Liver (tissue), 9 donors: Measurements from ENCODE around the gene FGF12. TPM values are rescaled to one million over a fixed set of nuclear protein-coding genes. Genes with fewer than 3 reads are reported as not detected.

Experiments
- DNase-seq: peaks from one replicate; pipeline ENCODE4 v3.0.0-alpha.2; 2017; ENCODE audit warnings: low spot score
- H3K27ac ChIP-seq, 2 donors: one replicate each; pipeline ENCODE4 v1.7.0; 2013; ENCODE audit warnings: inconsistent platforms in 2 of 2, low read length in 2 of 2, control low read depth in 1 of 2, low read depth in 1 of 2, mild to moderate bottlenecking in 1 of 2
- H3K27me3 ChIP-seq, 4 donors: one replicate each; pipeline versions ENCODE4 v1.6.1 to v1.7.0; 2013; ENCODE audit warnings: low read length in 3 of 4, inconsistent platforms in 1 of 4, mild to moderate bottlenecking in 1 of 4, moderate library complexity in 1 of 4; ENCODE audit not compliant: control insufficient read depth in 4 of 4, insufficient read depth in 4 of 4
- H3K36me3 ChIP-seq, 4 donors: one replicate each; pipeline versions ENCODE4 v1.6.1 to v1.7.0; 2013; ENCODE audit warnings: low read length in 3 of 4, mild to moderate bottlenecking in 3 of 4, low read depth in 1 of 4, moderate library complexity in 1 of 4; ENCODE audit not compliant: control insufficient read depth in 4 of 4, insufficient read depth in 3 of 4
- H3K4me1 ChIP-seq, 4 donors: one replicate each; pipeline versions ENCODE4 v1.6.1 to v1.7.0; 2013; ENCODE audit warnings: low read length in 3 of 4, mild to moderate bottlenecking in 3 of 4, moderate library complexity in 1 of 4; ENCODE audit not compliant: control insufficient read depth in 4 of 4, insufficient read depth in 4 of 4
- H3K4me3 ChIP-seq, 3 donors: one replicate each; pipeline versions ENCODE4 v1.6.1 to v1.7.0; 2013; ENCODE audit warnings: low read length in 3 of 3, control low read depth in 1 of 3, low read depth in 1 of 3, mild to moderate bottlenecking in 1 of 3
- H3K9ac ChIP-seq, 2 donors: one replicate each; pipeline ENCODE4 v1.7.0; 2013; ENCODE audit warnings: low read length in 2 of 2, mild to moderate bottlenecking in 2 of 2, moderate library complexity in 2 of 2, control low read depth in 1 of 2, low read depth in 1 of 2
- H3K9me3 ChIP-seq, 4 donors: one replicate each; pipeline versions ENCODE4 v1.6.1 to v1.7.0; 2013; ENCODE audit warnings: low read length in 3 of 4; ENCODE audit not compliant: control insufficient read depth in 4 of 4
- ATF3 ChIP-seq: IDR thresholded peaks from 2 replicates; pipeline ENCODE4 v1.6.1; 2016; ENCODE audit warnings: antibody characterized with exemption
- CTCF ChIP-seq: fragments of 150-350 bp; IDR thresholded peaks from 2 replicates; pipeline ENCODE4 v1.5.1; 2017; ENCODE audit warnings: improper control_type of control experiment, low read depth, low read length; ENCODE audit not compliant: missing input control
- EGR1 ChIP-seq, 2 donors: IDR thresholded peaks; 2 replicates each; pipeline ENCODE4 v1.6.1; 2016 to 2018; ENCODE audit warnings: antibody characterized with exemption in 2 of 2, low read depth in 2 of 2
- FOXA1 ChIP-seq: IDR thresholded peaks from 2 replicates; pipeline ENCODE4 v1.6.1; 2016; ENCODE audit warnings: antibody characterized with exemption
- FOXA2 ChIP-seq: IDR thresholded peaks from 2 replicates; pipeline ENCODE4 v1.6.1; 2016; ENCODE audit warnings: antibody characterized with exemption
- GABPA ChIP-seq, 2 donors: IDR thresholded peaks in 1 of 2; conservative IDR thresholded peaks in 1 of 2; 2 replicates each; pipeline ENCODE4 v1.6.1; 2016; ENCODE audit warnings: antibody characterized with exemption in 2 of 2, mild to moderate bottlenecking in 1 of 2, moderate library complexity in 1 of 2
- HNF4A ChIP-seq, 2 donors: conservative IDR thresholded peaks; 2 replicates each; pipeline ENCODE4 v1.6.1; 2016; ENCODE audit warnings: antibody characterized with exemption in 2 of 2, mild to moderate bottlenecking in 2 of 2
- HNF4G ChIP-seq: IDR thresholded peaks from 2 replicates; pipeline ENCODE4 v1.6.1; 2016; ENCODE audit warnings: antibody characterized with exemption
- JUND ChIP-seq, 2 donors: IDR thresholded peaks; 2 replicates each; pipeline ENCODE4 v1.6.1; 2016; ENCODE audit warnings: antibody characterized with exemption in 2 of 2
- MAX ChIP-seq: IDR thresholded peaks from 2 replicates; pipeline ENCODE4 v1.6.1; 2016; ENCODE audit warnings: antibody characterized with exemption
- NR2F2 ChIP-seq: IDR thresholded peaks from 2 replicates; pipeline ENCODE4 v1.6.1; 2016; ENCODE audit warnings: antibody characterized with exemption
- RAD21 ChIP-seq, 2 donors: IDR thresholded peaks; 2 replicates each; pipeline ENCODE4 v1.6.1; 2016; ENCODE audit warnings: antibody characterized with exemption in 2 of 2, mild to moderate bottlenecking in 2 of 2
- REST ChIP-seq: IDR thresholded peaks from 2 replicates; pipeline ENCODE4 v1.6.1; 2016; ENCODE audit warnings: antibody characterized with exemption, mild to moderate bottlenecking
- RXRA ChIP-seq, 2 donors: IDR thresholded peaks; 2 replicates each; pipeline ENCODE4 v1.6.1; 2017 to 2018; ENCODE audit warnings: antibody characterized with exemption in 2 of 2, mild to moderate bottlenecking in 1 of 2
- SP1 ChIP-seq: IDR thresholded peaks from 2 replicates; pipeline ENCODE4 v1.6.1; 2018; ENCODE audit warnings: antibody characterized with exemption, mild to moderate bottlenecking
- TAF1 ChIP-seq: conservative IDR thresholded peaks from 2 replicates; pipeline ENCODE4 v1.6.1; 2016; ENCODE audit warnings: antibody characterized with exemption, mild to moderate bottlenecking
- YY1 ChIP-seq: IDR thresholded peaks from 2 replicates; pipeline ENCODE4 v1.6.1; 2016; ENCODE audit warnings: antibody characterized with exemption, mild to moderate bottlenecking
- ZBTB33 ChIP-seq: IDR thresholded peaks from 2 replicates; pipeline ENCODE4 v1.6.1; 2016; ENCODE audit warnings: antibody characterized with exemption
- WGBS: extraction: QIAGEN DNeasy Blood & Tissue Kit; methylation state at CpG from one replicate; pipeline ENCODE4 v1.1.7; 2013; 5-methylcytosine and 5-hydroxymethylcytosine counted together
- polyA plus RNA-seq, 2 donors: library from polyadenylated mRNA; stranded (reverse) in 1 of 2; unstranded in 1 of 2; fragments of 200-250 nt in 1 of 2; fragments of >200 nt in 1 of 2; fragmentation: Nextera tagmentation in 1 of 2; extraction: Ambion mirVana in 1 of 2; gene quantifications; one replicate each; pipeline versions ENCODE4 v1.2.1 to v1.2.3, GENCODE V29; 2013 to 2015
- total RNA-seq, 2 donors: library from RNA; depleted of rRNA; stranded (reverse); fragments of >200 nt; gene quantifications; one replicate each; pipeline ENCODE4 v1.2.3, GENCODE V29; 2014
- donor health status: healthy.
- donor health status: healthy.
- donor health status: healthy.
- donor health status: healthy.
- donor health status: healthy.

The FGF12 gene
- total and polyA plus RNA-seq, 4 donors: 0.11 to 0.59 (median 0.19) TPM

- no peak overlapping the region for H3K9ac ChIP-seq
- no peaks in the 10 kb centered on the region for H3K9me3 ChIP-seq
- no peak overlapping the region for H3K27ac ChIP-seq
- no peak for DNase-seq
- 70% methylated on average over 5 of the region's 5 CpGs for WGBS
- TF ChIP-seq JUND (IDR thresholded peaks at IDR 0.05) (no peak), RXRA (IDR thresholded peaks at IDR 0.05) (no peak), MAX (no peak), CTCF (no peak), REST (no peak), RAD21 (IDR thresholded peaks at IDR 0.05) (no peak), FOXA2 (no peak), ZBTB33 (no peak), FOXA1 (no peak), EGR1 (IDR thresholded peaks at IDR 0.05; ENCODE audit: low read depth in 2 of 2) (no peak), TAF1 (no peak), ATF3 (no peak), YY1 (no peak), GABPA (IDR thresholded peaks at IDR 0.05 in 1 of 2, conservative IDR thresholded peaks at IDR 0.05 in 1 of 2) (no peak), HNF4G (no peak), SP1 (no peak), HNF4A (conservative IDR thresholded peaks at IDR 0.05) (no peak), NR2F2 (no peak)
- H3K4me3 ChIP-seq: no peak overlapping the region
- peaks cover 0 to 6% (median 2%) of the 10 kb centered on the region in 4 donors for H3K27me3 ChIP-seq
- H3K36me3 ChIP-seq: no peaks in the 10 kb centered on the region
- H3K4me1 ChIP-seq: no peaks in the 10 kb centered on the region
Observed at GRCh38 chr3:192367616-192368015, 359.7 kb downstream of the FGF12 start.
